Trophoblast cell (in vitro differentiated cells and primary cell): ENCODE results near the gene MAGIX.
"Not testable (repeated sequence)": the region's sequence is repeated elsewhere in the genome, so short reads cannot be mapped to it uniquely, and the experiment has no call there.

Experiments
- DNase-seq, 2 donors: peaks; one replicate each; pipeline ENCODE4 v3.0.0-alpha.2; 2016
- H2AFZ ChIP-seq: 2 replicates; pipeline ENCODE4 v1.6.1; 2013; ENCODE audit warnings: low read length, moderate library complexity, mild to moderate bottlenecking; ENCODE audit not compliant: insufficient read depth, poor library complexity
- H2AK5ac ChIP-seq: 2 replicates; pipeline ENCODE4 v1.6.1; 2013; ENCODE audit warnings: mild to moderate bottlenecking, low read length
- H2BK120ac ChIP-seq: 2 replicates; pipeline ENCODE4 v1.6.1; 2013; ENCODE audit warnings: low read length, mild to moderate bottlenecking, moderate library complexity; ENCODE audit not compliant: insufficient read depth, poor library complexity
- H2BK12ac ChIP-seq: 2 replicates; pipeline ENCODE4 v1.6.1; 2013; ENCODE audit warnings: mild to moderate bottlenecking, low read length, moderate library complexity
- H2BK5ac ChIP-seq: 2 replicates; pipeline ENCODE4 v1.6.1; 2013; ENCODE audit warnings: low read length, low read depth, moderate library complexity, mild to moderate bottlenecking; ENCODE audit not compliant: poor library complexity
- H3K14ac ChIP-seq: 2 replicates; pipeline ENCODE4 v1.6.1; 2013; ENCODE audit warnings: mild to moderate bottlenecking, low read length
- H3K18ac ChIP-seq: 2 replicates; pipeline ENCODE4 v1.6.1; 2013; ENCODE audit warnings: mild to moderate bottlenecking, low read length
- H3K23ac ChIP-seq: 2 replicates; pipeline ENCODE4 v1.6.1; 2013; ENCODE audit warnings: low read length
- H3K27ac ChIP-seq: 2 replicates; pipeline ENCODE4 v1.5.1; 2013; ENCODE audit warnings: low read depth, mild to moderate bottlenecking, inconsistent platforms, low read length, moderate library complexity
- H3K27me3 ChIP-seq: 2 replicates; pipeline ENCODE4 v1.6.1; 2013; ENCODE audit warnings: inconsistent platforms, mild to moderate bottlenecking, low read length, moderate library complexity; ENCODE audit not compliant: insufficient read depth
- H3K36me3 ChIP-seq, 2 experiments: 1 replicate in 1 of 2; 2 replicates in 1 of 2; pipeline ENCODE4 v1.6.1; 2013; ENCODE audit warnings: low read length in 2 of 2, mild to moderate bottlenecking in 2 of 2, moderate library complexity in 1 of 2; ENCODE audit not compliant: insufficient read depth in 2 of 2, control insufficient read depth in 1 of 2
- H3K4ac ChIP-seq: 2 replicates; pipeline ENCODE4 v1.6.1; 2013; ENCODE audit warnings: low read depth, mild to moderate bottlenecking, low read length, moderate library complexity
- H3K4me1 ChIP-seq, 2 experiments: 1 replicate in 1 of 2; 2 replicates in 1 of 2; pipeline ENCODE4 v1.6.1; 2013; ENCODE audit warnings: low read length in 2 of 2, mild to moderate bottlenecking in 2 of 2, moderate library complexity in 1 of 2; ENCODE audit not compliant: insufficient read depth in 2 of 2, control insufficient read depth in 1 of 2
- H3K4me2 ChIP-seq: 2 replicates; pipeline ENCODE4 v1.6.1; 2013; ENCODE audit warnings: inconsistent platforms, mild to moderate bottlenecking, low read length, moderate library complexity
- H3K4me3 ChIP-seq: 2 replicates; pipeline ENCODE4 v1.5.1; 2013; ENCODE audit warnings: mild to moderate bottlenecking, low read depth, low read length, inconsistent platforms
- H3K79me1 ChIP-seq: one replicate; pipeline ENCODE4 v1.6.1; 2013; ENCODE audit warnings: low read length
- H3K79me2 ChIP-seq: 2 replicates; pipeline ENCODE4 v1.6.1; 2013; ENCODE audit warnings: low read length, mild to moderate bottlenecking; ENCODE audit not compliant: control insufficient read depth, insufficient read depth, poor library complexity
- H3K9ac ChIP-seq: 2 replicates; pipeline ENCODE4 v1.6.1; 2013; ENCODE audit warnings: mild to moderate bottlenecking, low read length
- H3K9me3 ChIP-seq: 2 replicates; pipeline ENCODE4 v1.6.1; 2013; ENCODE audit warnings: low read depth, mild to moderate bottlenecking, control low read depth, inconsistent platforms, low read length; ENCODE audit not compliant: insufficient read depth
- H4K12ac ChIP-seq: 2 replicates; pipeline ENCODE4 v1.6.1; 2013; ENCODE audit warnings: low read depth, mild to moderate bottlenecking, low read length, moderate library complexity
- H4K8ac ChIP-seq: 2 replicates; pipeline ENCODE4 v1.6.1; 2013; ENCODE audit warnings: low read depth, mild to moderate bottlenecking, low read length, moderate library complexity
- H4K91ac ChIP-seq: one replicate; pipeline ENCODE4 v1.6.1; 2013; ENCODE audit warnings: low read depth, mild to moderate bottlenecking, low read length, moderate library complexity
- WGBS: extraction: QIAGEN DNeasy Blood & Tissue Kit; methylation state at CpG from one replicate; pipeline ENCODE4 v1.1.7; 2013; ENCODE audit warnings: missing lambda C conversion rate; ENCODE audit not compliant: insufficient read length, insufficient coverage; ENCODE audit errors: extremely low coverage; 5-methylcytosine and 5-hydroxymethylcytosine counted together

Gene MAGIX

DNA sequence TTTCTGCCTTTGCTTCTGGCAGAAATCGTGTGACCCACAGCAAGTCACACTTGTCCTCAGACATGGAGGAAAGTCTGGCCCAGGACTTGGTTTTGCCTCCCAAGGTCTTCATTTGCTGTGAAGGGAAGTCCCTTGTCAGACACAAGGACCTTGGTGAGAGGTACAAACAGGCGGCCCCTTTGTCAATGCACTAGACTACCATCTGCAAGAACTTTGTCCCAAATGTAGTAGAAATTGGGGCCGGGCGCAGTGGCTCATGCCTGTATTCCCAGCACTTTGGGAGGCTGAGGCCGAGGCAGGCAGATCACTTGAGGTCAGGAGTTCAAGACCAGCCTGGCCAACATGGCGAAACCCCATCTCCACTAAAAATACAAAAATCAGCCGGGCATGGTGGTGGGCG is 11.0 kb downstream of the MAGIX start:
- H2BK12ac ChIP-seq, H3K9ac ChIP-seq, H3K4me2 ChIP-seq, H3K4me1 ChIP-seq, H3K79me2 ChIP-seq, H2BK120ac ChIP-seq, H2AK5ac ChIP-seq, H3K27ac ChIP-seq, H2BK5ac ChIP-seq, H3K14ac ChIP-seq, H3K4me3 ChIP-seq, H3K23ac ChIP-seq, H2AFZ ChIP-seq, H4K12ac ChIP-seq, H4K8ac ChIP-seq, H3K27me3 ChIP-seq, DNase-seq, H4K91ac ChIP-seq, H3K79me1 ChIP-seq, H3K18ac ChIP-seq, H3K4ac ChIP-seq, H3K9me3 ChIP-seq: not testable (repeated sequence)
- no CpG with 5 or more reads among the region's 8 CpGs for WGBS
- H3K36me3 ChIP-seq: peaks cover 31 to 35% of the 10 kb centered on the region in 2 experiments

DNA sequence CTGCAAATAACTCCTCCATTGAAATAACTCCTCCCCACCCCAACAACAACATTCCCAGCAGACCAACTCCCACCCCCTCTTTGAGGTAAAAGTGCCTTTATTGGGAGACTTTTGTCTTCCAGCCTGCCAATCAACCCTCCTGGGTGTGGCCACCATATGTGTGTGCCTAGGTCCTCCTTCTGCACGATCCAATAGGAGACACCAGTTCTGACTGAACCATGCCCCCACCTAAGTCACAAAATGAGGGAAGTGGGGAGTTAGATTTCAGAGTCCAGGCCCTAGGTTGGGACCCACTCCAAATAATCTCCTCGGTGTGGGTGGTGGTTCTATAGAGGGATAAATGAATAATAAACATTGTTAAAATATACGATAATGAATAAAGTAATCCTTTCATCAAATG is 12.2 kb downstream of the MAGIX start:
- Histone ChIP-seq H3K4me3 (no peak overlapping the region), H2BK12ac (no peak overlapping the region), H3K18ac (no peak overlapping the region), H2AFZ (no peak overlapping the region), H3K27ac (no peak overlapping the region), H4K91ac (no peak overlapping the region), H2AK5ac (no peak overlapping the region), H3K4me1 (peaks cover 3 to 6% of the 10 kb centered on the region in 2 experiments), H3K79me2 (peaks cover 3% of the 10 kb centered on the region), H3K36me3 (peaks cover 42 to 47% of the 10 kb centered on the region in 2 experiments), H3K23ac (no peak overlapping the region), H4K12ac (no peak overlapping the region), H3K4me2 (no peak overlapping the region), H3K4ac (no peak overlapping the region), H3K79me1 (peaks cover 3% of the 10 kb centered on the region), H3K14ac (no peak overlapping the region), H3K9me3 (no peaks in the 10 kb centered on the region), H2BK120ac (no peak overlapping the region), H3K9ac (no peak overlapping the region), H2BK5ac (no peak overlapping the region), H4K8ac (no peak overlapping the region), H3K27me3 (peaks cover 4% of the 10 kb centered on the region)
- WGBS: no CpG with 5 or more reads among the region's 3 CpGs
- no peak for DNase-seq

DNA sequence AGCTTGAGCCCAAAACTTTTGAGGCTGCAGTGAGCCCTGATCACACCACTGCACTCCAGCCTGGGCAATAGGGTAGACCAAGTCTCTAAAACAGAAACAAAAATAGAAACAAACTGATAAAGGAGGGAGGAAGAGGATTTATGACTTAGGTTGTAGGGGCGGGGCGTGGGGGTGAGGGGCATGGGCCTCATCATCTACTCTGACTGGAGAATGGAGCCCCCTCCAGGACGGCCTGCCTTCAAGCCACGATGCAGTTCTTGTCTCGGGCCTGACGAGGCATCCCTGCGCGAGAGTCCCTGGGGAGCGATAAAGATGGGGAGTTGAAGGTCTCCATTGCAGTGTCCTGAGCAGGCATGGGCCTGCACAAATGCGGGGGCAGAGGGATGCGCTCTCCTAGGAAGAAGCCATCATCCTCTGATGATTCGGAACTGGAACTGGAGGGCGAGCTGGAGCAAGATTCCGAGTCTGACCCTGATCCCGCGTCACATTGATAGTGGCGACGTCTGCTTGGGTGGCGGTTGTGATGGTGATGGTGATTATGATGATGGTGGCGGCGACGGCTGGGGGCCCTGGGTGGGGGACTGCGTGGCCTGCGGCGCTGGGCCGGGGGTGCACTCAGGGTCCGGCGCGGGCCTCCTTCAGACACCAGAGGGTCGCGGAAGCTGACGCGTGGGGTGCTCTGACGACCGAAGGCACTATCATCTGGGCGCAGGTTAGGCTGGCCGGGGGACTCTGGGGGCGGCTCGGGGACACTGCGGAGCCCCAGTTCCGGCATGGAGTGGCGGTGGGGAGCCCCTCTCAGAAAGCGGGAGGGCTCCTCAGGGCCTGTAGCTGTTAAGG is 13.1 kb downstream of the MAGIX start:
- no peak overlapping the region for H3K4me3 ChIP-seq
- WGBS: no CpG with 5 or more reads among the region's 43 CpGs
- H3K23ac ChIP-seq: no peak overlapping the region
- no peak overlapping the region for H3K4ac ChIP-seq
- H3K9me3 ChIP-seq: no peaks in the 10 kb centered on the region
- peaks cover 44 to 55% of the 10 kb centered on the region in 2 experiments for H3K36me3 ChIP-seq
- no peak overlapping the region for H4K8ac ChIP-seq
- no peak overlapping the region for H3K14ac ChIP-seq
- H3K27me3 ChIP-seq: peaks cover 4% of the 10 kb centered on the region
- no peak overlapping the region for H3K27ac ChIP-seq
- no peak overlapping the region for H2BK5ac ChIP-seq
- H4K91ac ChIP-seq: no peak overlapping the region
- peaks cover 3 to 6% of the 10 kb centered on the region in 2 experiments for H3K4me1 ChIP-seq
- no peak overlapping the region for H3K18ac ChIP-seq
- H2BK120ac ChIP-seq: no peak overlapping the region
- H2AFZ ChIP-seq: no peak overlapping the region
- H3K4me2 ChIP-seq: no peak overlapping the region
- peaks cover 3% of the 10 kb centered on the region for H3K79me1 ChIP-seq
- H3K79me2 ChIP-seq: peaks cover 3% of the 10 kb centered on the region
- no peak overlapping the region for H2AK5ac ChIP-seq
- H2BK12ac ChIP-seq: no peak overlapping the region
- DNase-seq: no peak
- no peak overlapping the region for H4K12ac ChIP-seq
- H3K9ac ChIP-seq: no peak overlapping the region

DNA sequence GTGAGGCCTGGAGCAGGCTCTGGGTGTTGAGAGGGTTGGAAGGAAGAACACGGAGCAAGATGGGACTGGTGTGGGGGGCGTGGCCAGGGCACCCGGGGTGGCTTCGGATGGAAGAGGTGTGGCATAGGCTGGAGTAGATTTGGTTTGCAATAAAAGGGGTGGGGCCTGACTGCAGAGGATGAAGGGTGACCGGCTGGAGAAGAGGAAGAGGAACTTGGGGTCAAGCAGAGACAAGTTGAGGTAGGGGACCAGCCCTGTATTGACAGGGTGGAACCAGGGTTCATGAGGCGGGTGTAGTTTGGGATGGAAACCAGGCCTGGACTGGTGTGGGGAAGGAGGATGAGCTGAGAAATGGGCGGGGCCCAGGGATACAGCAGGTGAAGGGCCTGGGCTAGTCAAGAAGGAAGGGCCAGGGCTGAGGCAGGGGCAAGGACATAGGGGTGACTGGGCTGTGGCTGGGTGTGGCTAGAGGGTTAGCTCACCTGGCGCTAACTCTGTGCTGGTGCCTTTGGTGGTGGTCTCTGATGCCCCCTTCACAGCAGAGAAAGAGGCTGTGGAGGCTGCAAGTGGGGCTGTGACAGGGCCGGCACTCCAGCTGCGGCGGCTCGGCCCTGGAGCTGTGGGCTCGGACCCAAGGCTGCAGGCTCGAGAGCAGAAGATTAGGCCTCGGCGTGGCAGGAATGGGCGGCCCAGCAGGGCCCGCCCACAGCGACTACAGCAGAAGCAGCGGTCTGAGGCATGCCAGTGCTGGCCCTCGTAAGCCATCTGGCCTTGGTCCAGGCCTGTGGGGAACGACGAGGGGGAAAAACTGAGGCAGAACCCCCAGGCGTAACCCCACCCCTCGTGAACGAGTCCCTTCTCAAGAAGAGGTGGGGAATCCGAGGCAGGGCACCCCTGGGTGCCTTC is 14.1 kb downstream of the MAGIX start:
- no peak overlapping the region for H2BK5ac ChIP-seq
- H3K4me3 ChIP-seq: no peak overlapping the region
- peaks cover 3% of the 10 kb centered on the region for H3K79me2 ChIP-seq
- no peak overlapping the region for H3K23ac ChIP-seq
- H2BK12ac ChIP-seq: no peak overlapping the region
- H3K4me2 ChIP-seq: no peak overlapping the region
- no peak overlapping the region for H3K27ac ChIP-seq
- peak overlapping the region; percentile 25 for H4K12ac ChIP-seq
- no peak overlapping the region for H3K9ac ChIP-seq
- no CpG with 5 or more reads among the region's 27 CpGs for WGBS
- H3K36me3 ChIP-seq: peaks cover 49 to 57% of the 10 kb centered on the region in 2 experiments
- no peak overlapping the region for H4K91ac ChIP-seq
- no peaks in the 10 kb centered on the region for H3K9me3 ChIP-seq
- no peak for DNase-seq
- no peak overlapping the region for H2BK120ac ChIP-seq
- H3K4me1 ChIP-seq: peaks cover 3 to 6% of the 10 kb centered on the region in 2 experiments
- H3K4ac ChIP-seq: no peak overlapping the region
- peaks cover 4% of the 10 kb centered on the region for H3K27me3 ChIP-seq
- H3K18ac ChIP-seq: no peak overlapping the region
- no peak overlapping the region for H2AK5ac ChIP-seq
- peaks cover 3% of the 10 kb centered on the region for H3K79me1 ChIP-seq
- H2AFZ ChIP-seq: no peak overlapping the region
- H4K8ac ChIP-seq: no peak overlapping the region
- no peak overlapping the region for H3K14ac ChIP-seq
